Stimulated activated CD4-positive, alpha-beta T cell treated with anti-CD3 and anti-CD28 coated beads, TNF-alpha, amount 100 ng/mL, for 1 hour (primary cell): Measurements from ENCODE around the gene SLC2A1.
"Not testable (repeated sequence)": the region's sequence is repeated elsewhere in the genome, so short reads cannot be mapped to it uniquely, and the experiment has no call there.

Source experiments
- DNase-seq, 3 donors: peaks; one replicate each; pipeline ENCODE4 v3.0.0-alpha.2; 2020; ENCODE audit warnings: low read depth in 3 of 3, low spot score in 1 of 3

The SLC2A1 gene

DNA sequence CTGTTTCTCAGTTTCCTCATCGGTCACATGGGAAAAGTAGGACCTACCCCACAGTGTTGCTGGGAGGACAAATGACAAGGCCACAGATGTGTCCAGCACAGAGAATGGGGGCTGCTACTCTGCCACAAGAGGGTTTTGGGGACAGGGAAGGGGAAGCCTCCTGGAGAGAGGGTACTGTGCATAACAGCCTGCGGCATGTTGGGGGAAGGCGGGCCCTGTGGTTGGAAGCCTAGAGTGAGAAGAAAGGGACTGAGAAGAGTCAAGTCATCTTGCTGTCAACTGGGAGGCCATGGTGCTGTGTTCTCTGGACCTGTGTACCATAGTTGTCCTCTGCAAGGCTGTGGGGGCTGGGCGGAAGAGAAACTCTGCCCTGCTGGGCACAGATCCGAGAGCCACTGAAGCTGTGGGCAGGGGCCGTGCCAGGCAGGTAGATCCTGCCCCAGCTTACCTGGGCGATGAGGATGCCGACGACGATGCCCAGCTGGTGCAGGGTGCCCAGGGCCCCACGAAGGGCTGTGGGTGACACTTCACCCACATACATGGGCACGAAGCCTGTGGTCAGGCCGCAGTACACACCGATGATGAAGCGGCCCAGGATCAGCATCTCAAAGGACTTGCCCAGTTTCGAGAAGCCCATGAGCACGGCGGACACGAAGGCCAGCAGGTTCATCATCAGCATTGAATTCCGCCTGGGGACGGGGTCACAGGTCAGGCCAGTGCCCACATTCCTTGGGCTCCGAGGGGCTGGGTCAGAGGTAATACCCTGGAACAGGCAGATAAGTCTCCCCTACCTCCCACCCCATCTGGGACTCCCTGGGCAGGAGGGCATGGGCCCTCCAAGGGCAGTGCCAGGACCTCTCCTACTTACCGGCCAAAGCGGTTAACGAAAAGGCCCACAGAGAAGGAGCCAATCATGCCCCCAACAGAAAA is 28.2 kb downstream of the SLC2A1 start:
- DNase-seq = no peak

- DNase-seq = no peak
These were observed 29.1 kb downstream of the SLC2A1 start for GRCh38 chr1:42929434-42930177.

DNA sequence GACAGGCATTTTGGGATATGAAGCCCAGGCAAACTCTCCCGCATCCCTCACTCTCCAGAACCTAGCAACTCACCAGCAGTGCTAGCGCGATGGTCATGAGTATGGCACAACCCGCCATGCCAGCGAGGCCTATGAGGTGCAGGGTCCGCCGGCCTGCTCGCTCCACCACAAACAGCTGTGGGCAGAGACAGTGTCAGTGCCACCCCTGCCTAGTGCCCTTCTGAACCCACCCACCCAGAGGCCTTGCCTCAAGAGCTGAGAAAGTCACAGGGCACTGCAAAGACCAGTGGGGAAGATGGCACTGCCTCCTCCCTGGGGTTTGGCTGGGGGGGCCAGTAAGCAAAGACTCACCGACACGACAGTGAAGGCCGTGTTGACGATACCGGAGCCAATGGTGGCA is 29.8 kb downstream of the SLC2A1 start:
- no peak for DNase-seq

GRCh38 chr1:42927920-42928505 is 30.7 kb downstream of the SLC2A1 start:
- DNase-seq = no peak

- no peak for DNase-seq
These were observed 31.3 kb downstream of the SLC2A1 start for GRCh38 chr1:42927274-42927841.

- DNase-seq = no peak
These were observed 31.8 kb downstream of the SLC2A1 start for GRCh38 chr1:42926879-42927242.

DNA sequence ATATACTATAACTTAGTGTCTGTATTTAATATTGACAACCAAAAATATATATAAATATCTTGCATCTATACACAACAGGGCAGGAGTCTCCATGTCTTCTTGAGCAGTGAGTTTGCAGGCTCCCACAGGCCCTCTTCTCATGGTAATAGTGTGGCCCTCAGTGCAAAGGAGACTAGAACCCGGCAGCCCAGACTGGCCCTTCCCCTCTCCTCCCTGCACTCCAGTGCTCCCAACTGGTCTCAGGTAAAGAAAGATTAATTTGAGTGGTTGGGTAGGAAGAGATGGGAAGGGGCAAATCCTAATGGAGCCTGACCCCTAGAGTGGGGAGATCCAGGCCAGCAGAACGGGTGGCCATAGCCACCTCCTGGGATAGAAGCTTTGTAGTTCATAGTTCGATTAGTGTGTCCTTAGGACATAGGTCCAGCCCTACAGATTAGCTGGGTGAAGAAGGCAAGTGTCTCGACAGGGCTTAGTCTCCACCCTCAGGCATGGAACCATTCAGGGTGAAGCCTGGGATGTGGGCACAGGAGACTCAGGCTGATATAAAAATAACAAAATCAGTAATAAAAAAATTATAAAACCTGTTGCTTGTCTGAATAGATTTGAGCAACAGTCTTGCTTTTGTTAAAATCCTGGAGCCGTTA is 32.3 kb downstream of the SLC2A1 start:
- no peak for DNase-seq

DNA sequence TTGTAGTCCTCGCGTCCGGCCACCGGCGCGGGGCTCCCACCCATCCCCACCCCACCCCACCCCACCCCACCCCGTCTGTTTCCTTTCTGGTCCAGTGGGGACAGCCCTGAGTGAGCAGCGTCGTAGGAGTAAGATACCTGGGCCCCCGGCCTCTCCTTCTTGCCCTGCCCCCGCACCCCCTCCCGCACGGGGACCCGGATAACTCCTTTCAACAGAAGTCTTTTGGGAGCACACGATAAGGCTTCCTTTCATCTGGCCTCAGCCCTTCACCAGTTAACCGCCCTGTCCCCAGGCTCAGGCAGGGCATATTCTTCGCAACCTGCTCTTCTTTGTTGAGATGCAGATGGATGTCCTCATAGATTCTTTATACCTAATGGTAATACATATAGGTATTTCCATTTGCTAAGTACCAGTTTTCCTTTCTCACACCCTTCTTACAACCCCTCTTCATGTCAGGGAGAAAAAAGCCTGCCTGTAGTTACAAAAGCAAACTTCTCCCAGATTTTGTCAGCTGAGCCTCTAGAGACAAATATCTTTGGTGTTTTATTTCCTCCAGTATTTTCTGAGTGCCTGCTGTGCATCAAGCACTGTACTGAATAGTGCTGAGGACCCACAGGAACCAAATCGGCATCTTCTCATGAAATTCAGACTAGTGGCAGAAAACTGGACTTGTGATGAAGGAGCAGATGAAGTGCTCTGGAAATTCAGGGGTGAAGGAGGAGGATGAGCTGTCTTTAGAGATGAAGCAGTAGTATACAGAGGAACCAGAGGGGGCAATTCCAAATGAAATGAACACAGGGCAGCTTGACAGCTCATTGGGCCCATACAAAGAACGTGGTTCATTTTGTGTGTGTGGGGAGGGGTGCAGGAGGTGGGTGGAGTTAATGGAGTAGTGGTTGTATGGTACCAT is 33.6 kb downstream of the SLC2A1 start:
- DNase-seq = peak in 1 of 3 donors; percentile 22

DNA sequence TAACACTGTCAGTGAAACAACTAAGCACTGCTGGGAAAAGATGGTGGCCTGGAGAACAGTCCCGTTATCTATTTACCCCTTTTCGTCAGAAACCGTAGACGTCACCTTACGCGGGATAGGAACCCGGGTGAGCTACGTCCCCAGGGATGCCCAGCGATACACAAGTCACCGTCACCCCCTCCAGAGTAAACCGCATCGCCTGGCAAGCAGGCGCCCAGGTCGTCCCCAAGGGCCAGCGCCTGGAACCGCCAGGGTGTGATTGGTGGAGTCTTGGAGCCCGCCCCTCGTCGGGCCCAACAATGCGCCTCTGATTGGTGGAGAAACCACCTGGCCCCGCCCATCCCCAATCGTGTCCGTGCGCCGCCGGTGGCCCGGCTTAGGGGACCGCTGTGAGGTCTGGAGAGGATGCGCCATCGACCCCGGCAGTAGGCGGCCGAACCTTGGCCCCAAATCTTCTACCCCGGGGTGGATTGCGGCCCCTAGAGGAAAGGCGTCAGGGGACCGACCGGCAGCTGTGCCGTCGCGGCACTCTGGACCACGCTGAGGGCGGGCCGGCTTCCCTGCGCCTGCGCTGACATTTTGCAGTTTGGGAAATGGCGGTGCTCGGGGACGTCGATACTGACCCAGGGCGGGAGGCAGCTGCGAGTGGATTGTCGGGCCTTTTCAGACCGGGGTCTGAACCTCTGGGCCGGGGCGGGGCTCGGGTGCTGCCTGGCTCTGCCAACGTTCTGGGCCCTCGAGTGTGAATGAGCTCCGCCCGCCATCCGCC is 34.4 kb downstream of the SLC2A1 start:
- peak; percentile 72 to 88 (median 76) for DNase-seq

DNA sequence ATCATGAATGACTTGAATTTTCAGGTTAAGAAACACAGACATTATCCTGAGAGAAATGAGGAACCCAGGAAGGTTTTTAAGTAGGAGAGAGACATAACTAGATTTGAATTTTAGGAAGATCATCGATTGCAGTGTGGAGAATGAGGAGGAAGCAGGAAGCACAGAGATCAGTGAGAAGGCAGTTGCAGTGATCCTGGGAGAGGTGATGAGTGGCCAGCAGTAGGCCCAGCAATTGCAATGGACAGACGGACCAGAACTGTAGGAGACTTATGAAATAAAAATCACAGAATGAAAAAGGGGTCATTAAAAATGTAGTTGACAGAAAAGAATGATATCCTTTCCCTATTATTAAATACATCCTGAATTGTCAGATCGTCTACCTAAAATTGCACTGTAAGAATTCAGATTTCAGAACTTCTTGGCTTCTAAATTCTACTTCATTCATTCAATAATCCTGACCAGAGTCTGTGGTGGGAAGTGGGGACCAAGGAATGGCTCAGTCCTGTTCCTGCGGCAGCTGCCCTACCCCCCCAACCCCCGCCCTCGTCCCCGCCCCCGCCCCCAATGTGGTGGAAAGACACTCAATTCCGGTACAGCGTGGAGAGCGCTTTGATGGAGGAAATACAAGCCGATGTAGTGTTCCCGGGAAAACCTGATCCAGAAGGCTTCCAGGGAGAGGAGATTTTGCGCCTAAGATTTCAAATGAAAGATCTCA is 35.1 kb downstream of the SLC2A1 start:
- DNase-seq = no peak

DNA sequence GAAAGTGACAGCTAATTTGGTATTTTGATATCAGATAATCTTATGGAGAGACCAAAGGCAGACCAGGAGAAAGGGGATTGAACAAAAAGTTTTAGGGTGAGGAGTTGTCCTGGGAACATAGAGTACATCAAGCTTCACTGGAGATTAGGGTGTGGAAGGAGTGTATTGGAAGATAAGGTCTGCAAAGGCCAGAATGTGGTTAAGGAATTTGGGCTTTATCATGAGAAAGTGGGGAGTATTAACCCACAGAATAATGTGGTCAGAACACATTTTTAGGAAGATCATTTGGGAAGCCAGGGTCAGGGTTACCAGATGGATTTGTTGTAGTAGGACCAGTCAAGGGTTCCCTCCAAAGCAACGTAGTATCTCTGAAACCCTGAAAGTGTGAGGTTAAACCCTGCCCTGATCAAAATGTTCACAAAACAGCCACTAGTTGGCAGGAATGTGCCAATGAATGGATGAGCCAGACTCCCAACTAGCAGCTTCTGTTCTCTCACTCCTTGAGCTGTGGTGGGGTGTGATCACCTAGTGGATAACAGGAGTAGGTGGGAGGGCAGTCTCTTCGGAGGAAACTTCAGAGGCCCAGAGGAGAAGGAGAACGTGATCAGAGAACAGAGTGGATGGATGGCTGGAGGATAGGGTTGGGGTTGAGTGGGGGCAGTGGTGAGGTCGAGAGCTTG is 35.8 kb downstream of the SLC2A1 start:
- DNase-seq = peak in 1 of 3 donors; percentile 39

GRCh38 chr1:42921769-42922168 is 36.9 kb downstream of the SLC2A1 start:
- DNase-seq = no peak

GRCh38 chr1:42919651-42920050 is 39.0 kb downstream of the SLC2A1 start:
- DNase-seq = not testable (repeated sequence)

DNA sequence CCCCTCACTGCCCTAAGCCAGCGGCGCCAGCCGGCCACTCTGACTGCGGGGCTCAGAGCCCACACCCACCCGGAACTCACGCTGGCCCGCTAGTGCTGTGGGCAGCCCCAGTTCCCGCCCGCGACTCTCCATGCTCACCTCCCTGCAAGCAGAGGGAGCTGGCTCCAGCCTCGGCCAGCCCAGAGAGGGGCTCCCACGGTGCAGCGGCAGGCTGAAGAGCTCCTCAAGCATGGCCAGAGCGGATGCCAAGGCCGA is 41.5 kb downstream of the SLC2A1 start:
- no peak for DNase-seq

DNA sequence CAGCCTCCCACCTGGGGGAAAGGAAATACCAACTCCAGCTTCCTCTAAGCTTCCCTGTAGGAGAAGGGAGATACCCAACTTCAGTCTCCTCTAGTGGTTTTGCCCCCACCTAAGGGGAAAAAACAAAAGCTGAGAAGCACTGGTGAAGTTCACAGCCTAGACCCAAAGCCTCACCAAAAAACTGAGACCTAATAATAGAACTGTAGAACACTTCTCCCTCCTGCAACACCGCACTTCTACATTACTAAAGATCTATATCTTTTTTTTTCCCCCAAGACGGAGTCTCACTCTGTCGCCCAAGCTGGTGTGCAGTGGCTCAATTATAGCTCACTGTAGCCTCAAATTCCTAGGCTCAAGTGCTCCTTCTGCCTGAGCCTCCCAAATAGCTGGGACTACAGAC is 43.2 kb downstream of the SLC2A1 start:
- no peak for DNase-seq

DNA sequence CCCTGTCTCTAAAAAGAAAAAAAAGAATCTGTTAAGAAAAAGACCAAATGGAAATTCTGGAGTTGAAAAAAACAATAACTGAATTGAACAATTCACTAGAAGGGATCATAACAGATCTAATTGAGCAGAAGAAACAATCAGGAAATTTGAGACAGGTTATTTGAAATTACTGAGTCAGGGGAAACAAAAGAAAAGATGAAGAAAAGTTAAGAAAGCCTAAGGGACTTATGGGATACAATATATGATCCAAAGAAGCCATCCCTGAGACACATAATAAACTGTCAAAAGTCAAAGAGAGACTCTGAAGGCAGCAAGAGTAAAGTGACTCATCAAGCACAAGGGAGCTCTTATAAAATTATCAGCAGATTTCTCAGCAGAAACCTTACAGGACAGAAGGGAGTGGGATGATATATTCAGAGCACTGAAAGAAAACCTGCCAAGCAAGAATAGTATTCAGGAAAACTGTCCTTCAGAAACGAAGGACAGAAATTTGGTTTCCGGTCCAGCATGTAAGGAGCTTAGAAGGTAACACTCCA is 44.5 kb downstream of the SLC2A1 start:
- DNase-seq = no peak

DNA sequence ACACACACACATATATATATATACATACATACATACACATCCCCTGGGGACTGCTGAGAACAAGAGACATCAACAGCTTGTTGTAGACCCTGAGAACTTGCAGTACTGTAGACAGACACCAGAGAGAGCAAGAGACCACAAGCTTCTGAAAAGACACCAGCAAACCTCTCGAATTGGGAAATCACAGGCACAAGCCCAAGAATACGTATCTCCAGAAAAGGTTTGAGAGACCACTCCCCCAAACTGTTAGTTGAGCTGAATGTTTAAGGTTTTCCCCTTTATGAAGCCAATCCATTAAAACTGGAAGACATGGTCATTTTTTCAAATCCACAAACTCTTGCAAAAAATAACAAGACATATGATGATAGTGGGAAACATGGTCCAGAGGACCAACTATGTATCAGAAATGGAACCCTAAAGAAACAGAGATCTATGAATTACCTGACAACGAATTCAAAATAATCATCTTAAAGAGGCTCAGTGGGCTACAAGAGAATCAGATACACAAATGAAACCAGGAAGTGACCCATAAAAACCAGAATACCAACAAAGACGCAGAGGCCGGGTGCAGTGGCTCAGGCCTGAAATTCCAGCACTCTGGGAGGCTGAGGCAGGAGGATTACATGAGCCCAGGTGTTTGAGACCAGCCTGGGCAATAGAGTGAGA is 45.1 kb downstream of the SLC2A1 start:
- DNase-seq = no peak

- no peak for DNase-seq
These were observed 47.7 kb downstream of the SLC2A1 start for GRCh38 chr1:42910985-42911384.
